Stimulated activated CD8-positive, alpha-beta memory T cell treated with anti-CD3 and anti-CD28 coated beads, Interleukin-7, amount 100 ng/mL, for 24 hours (primary cell): ENCODE results near the gene TENT4A.

Experiments used
- DNase-seq: peaks from one replicate; pipeline ENCODE4 v3.0.0-alpha.2; 2020; ENCODE audit warnings: low read depth

The TENT4A gene

DNA sequence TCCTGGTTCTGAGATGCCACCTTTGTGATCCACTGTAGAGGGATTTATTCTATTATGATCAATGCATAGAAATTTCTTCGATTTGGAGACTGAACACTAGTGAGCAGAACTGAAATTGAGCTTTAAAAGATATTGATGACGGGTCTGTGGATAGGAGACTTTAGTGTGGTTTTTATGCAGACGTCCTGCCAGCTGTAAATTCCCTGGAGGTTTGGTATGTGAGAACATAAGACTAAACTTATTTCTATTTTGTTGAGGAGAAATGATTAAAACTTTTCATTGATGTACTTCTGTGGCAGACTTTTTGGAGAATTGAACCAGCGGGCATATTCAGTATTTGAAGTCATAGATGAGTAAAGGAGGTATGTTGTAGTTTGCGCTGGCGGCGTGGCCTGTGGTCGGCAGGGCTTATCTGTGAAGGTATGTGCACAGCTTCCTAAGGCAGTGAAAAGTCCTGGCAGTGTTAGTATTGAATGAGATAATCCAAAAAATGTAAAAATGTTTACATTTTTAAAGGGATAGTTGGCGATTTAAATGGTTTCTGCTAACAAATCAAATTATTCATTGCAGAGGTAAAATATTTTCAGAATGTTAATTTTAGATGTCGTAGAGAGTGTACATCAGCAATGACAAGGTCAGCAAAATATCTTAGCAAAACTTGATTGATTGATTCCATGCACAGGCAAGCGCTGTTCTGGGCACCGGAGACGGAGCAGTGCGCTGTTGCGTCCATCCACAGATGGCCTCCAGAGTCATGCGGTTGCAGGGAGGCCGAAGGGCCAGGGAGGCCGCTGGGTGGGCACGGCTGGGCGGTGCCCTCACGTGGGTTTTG lies 20.4 kb downstream of the TENT4A start:
- no peak for DNase-seq

DNA sequence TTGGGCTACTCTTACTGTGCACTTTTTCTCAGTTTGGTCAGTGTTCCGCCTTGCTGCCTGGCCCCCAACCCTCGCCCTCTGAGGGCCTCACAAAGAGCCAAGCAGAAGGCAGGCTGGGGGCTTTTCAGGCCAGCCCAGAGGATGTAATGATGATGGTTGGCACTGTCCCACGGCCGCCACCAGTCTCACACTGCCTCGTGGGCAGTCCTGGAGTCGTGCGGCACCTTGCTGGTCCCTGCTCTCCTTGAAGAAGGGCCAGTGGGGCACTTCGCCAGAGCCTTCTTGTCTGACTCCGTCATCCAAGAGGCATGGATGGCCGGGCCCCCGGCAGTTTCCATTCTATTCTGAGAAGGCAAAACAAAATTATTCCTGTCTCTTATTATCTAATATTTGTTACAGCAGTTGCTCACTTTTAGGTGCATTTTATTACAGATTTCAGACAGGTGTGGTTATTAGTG lies 21.0 kb downstream of the TENT4A start:
- no peak for DNase-seq

DNA sequence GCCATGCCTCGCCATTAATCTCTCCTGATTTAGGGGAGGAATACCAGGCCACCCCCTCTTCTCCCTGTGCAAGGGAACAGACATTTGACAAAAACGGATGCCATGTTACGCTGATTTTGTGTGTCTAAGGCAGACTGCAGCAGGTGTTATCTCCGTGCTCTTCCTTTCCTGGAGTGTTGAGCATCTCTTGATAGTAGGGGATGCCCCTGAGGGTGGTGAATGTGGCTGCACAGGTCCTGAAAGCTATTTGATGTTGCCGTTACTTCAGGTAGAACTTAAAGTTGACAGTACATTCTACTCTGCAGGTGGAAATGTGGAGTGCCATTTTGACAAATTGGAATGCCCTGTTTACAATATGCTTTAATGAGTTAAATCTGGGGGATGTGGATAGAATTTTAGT lies 21.5 kb downstream of the TENT4A start:
- no peak for DNase-seq

DNA sequence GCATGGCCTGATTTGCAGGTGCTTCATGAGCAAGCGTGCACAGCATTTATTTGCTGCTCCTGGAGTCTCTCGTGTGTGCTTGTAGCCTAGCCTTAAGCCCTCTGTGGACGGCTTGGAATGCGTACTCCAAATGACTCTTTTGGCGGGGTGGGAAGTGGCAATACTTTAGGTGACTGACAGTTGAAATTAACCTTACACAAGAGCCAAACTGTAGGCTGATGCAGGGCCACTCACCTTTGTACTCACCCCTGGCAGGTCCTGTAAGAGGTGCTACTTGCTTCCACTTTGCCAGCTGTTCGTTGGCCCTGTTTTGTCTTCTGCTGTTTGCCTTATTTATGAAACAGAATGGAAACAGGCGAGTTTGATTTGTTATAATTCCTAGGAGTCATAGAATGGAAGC lies 22.9 kb downstream of the TENT4A start:
- DNase-seq, result no peak

DNA sequence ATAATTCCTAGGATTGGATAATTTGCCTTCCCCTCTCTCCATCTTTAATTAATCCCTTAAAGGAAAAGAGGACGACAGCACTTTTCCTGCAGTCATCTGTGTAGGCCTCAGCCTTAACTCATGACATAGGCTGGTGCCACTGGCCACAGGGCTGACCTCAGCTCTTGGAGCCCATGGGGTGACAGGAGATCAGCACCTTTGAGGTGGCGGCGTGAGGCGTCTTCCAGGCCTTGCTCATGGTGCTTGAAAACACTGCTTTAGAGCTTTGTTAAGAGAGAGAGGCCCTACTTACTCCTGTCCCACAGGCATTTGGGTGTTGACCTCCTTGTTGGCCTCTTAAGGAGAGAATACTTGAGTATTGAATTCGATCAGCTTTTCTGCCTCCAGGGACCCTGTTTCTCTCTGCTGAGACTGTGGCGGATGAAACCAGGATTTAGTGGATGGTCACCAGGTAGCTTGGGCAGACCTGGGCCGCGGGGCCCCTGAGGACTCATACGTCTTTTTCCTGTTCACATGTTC lies 23.4 kb downstream of the TENT4A start:
- no peak for DNase-seq

DNA sequence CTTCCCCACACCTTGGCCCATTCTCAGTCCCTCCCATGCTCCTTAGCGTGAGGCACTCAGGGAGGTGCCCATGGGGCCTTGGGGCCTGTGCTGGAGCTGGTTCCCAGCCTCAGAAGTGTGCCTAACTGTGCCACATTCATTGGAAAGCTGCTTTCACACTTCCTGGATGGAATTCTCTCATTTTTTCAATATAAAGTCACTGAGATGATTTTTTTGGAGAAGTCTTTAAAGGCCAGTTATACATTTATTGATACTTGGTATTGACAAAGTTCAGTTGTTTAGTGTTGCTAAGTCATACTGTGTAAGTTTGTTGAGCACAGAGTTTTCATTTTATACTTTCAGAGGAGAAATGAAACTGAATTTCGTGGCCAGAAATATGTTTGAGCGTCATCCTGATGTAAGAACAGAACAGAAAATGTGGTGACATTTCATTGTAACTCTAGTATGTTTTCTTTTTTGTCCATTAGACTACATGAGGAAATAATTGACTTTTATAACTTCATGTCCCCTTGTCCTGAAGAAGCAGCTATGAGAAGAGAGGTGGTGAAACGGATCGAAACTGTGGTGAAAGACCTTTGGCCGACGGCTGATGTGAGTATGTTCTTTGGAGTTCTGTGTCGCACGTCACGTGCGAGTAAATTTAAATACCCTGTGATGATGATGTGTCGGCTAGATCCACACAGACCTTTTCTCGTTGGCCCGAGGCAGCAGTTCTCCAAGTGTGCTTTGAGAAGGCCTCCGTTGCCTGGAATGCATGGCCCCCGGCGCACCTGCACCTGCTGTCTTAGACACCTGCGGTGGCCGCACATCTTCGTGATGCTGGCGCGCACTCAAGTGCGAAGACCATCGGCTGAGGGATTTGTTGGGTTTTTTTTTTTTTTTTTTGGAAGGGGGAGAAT lies 24.1 kb downstream of the TENT4A start:
- no peak for DNase-seq

DNA sequence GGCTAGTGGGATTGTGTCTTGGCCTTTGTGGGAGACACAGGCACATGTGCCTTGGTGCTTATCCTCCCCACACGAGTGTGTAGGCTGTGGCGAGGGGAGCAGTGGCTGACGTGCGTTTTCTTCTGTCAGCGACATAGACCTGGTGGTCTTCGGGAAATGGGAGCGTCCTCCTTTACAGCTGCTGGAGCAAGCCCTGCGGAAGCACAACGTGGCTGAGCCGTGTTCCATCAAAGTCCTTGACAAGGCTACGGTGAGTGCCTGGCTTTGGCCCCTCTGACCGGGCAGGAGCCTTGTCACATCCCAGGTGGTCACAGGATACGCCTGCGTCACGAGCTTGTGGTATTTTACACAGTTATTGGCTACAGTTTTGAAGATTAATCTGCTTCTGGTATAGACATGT lies 26.4 kb downstream of the TENT4A start:
- no peak for DNase-seq

DNA sequence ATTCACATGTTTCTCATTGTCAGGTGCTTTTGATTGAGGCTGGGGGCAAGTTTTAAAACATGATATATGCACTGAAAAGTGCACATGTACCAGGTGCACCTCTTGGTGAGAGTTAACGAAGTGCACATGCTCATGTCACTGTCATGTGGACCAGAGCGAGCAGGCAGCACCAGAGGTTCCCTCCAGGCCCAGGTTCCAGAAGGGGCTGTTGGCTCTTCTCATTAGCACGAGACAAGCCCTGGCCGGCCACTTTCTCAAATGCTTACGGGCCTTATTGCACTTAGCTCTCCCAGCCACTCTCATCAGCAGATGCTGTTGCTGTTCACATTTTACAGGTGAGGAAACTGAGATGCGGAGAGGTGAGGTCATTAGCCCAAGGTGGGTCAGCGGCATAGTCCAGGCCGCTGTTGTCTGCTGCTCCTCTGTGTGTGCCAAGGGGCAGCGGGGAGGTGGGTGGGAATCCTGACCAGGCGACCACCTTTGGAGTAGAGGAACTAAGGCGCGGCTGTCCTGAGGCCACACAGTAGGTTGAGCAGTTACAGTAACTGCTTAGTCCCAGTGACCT lies 27.4 kb downstream of the TENT4A start:
- DNase-seq, result no peak

DNA sequence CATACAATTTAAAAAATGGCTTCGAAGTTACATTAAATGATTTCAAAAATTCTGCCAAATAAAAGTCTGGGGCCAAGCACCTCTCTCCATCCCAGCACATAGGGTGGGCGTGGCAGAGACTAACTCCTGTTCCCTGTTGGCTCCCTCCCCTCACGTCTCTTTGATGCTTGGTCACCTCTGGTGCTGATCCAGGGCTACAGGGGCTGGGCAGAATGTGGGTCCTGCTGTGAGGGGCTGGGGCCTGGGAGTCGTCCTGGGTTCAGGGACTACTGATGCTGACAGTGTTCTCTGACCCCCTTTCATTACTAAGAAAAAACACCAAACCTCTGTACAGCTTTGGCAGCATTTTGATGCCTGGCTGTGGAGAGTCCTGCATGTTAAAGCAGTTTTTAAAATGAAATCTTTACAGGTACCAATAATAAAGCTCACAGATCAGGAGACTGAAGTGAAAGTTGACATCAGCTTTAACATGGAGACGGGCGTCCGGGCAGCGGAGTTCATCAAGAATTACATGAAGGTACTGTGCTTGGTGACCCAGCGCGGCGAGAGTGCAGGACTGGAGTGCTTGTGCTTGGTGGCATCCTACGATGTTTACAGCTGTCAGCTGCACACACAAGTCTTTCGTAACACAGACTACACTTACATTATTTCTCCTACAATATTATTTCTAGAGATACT lies 29.0 kb downstream of the TENT4A start:
- DNase-seq, result no peak

DNA sequence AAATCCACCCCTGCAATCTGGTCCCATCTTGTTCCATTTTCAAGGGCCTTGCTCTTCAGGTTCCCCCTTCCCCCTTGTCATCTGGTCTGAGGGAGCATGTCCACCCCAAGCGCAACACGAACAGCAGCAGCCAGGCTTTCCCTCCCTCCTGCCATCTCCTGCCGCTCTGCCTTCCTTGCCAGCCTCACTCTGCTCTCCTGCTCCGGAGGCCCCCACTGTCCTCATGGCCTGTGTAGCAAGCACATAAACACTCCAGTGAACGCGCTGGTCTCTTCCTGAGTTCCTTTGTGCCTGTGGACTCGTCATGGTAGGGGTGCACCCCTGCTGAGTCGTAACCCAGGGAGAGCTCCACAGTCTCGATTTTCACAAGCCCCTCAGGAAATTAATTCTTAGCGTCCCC lies 29.9 kb downstream of the TENT4A start:
- no peak for DNase-seq

DNA sequence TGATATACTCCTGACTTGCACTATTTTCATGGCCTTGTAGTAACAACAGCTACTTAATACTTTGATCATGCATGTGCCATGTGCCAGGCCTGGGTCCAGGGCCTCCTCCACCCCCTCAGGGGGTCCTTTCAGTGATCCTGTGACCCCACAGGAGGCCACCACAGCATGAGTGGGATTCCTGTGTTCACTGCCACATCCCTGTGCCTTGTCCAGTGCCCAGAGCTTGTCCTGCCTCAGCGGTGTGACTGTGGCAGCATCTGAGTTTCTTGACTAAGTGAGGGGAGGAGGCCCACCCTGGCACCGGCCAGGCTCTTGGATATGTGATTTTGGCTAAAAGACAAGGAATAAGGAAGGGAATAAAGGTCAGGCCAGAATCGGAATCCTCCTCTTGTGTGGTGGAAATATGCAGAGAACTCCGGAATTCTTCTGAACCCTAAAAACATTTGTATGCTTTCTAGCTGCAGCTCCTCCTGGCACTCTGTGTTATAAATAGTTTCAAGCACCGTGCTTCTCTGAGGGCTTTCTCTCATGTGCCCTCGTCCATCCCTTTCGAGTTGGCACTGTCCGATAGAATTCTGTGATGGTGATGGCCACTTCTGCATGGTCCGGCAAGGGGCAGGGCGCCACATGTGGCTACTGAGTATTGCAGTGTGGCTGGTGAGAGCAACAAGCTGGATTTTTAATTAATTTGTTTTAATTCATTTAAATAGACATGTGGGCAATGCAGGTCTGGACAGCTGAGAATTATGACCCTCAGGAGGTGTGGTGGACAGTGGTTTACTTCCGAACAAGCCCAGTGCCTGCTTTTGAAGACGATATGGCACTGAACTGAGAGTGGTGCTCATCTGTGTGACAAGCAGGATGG lies 31.8 kb downstream of the TENT4A start:
- DNase-seq, result no peak

DNA sequence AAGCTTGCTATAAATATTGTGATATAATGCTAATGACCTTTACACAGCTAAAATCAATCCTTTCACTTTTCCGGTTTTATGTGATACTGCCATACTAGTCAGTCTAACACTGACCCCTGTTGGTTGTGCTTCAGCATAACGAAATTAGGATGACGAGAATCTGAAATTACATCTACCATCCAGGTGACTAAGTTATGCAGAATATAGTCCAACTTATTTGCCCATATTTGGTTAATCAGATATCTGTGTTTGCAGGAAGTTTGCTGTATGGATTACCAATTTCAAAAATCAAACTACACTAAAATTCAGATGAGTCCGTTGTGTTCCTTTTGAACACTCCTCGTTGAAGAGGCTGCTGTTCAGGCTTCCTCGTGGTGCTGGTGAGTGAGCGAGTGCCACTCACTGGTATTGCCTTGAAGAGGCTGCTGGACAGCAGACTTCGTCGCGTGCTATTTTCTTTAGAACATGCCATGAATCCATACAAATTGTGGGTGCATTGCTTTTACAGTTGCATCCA lies 32.5 kb downstream of the TENT4A start:
- DNase-seq, result no peak

DNA sequence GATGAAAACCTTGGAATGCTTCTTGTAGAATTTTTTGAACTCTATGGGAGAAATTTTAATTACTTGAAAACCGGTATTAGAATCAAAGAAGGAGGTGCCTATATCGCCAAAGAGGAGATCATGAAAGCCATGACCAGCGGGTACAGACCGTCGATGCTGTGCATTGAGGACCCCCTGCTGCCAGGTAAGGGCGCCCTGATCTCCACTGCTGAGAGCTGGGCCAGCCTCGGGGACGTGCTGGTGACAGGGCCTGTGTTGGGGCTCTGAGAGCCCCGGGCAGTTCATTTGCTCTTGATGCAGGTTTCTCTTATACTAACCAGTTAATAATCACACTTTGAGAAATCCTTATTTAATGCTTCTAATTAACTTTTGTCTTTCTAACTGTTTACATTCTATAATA lies 33.0 kb downstream of the TENT4A start:
- DNase-seq, result no peak

DNA sequence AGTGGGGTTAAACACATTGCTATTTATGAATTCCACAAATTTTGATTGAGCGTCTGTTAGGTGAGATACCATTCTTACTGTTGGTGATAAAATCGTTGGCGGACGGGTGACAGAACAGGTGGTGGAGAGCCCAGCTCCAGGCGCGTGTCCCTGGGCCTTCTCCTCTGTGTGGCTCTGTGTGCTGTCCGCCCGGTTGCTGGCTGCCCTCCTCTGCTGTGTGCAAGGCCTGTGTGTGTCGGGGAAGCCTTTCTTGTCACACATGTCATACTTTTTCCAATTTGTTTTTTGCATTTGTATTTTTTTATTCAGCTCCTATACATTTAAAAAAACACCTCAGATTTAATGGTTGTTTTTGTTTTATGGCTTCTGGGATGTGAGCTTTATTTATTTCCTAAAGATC lies 33.9 kb downstream of the TENT4A start:
- no peak for DNase-seq

DNA sequence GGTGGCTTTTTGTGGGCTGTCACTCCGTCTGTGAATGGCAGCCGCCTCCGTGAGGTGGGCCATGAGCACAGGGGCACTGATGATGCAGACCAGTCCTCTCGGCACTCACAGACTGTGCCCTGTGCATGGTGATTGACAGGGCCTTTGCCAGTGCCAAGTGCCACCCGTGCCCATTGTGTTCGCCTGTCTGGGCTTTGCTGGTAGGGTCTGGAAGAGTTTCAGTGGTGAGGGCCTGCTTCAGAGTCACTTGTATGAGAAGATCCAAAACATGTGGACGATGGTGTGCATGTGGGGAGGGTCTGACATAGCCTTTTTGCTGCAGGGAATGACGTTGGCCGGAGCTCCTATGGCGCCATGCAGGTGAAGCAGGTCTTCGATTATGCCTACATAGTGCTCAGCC lies 34.9 kb downstream of the TENT4A start:
- DNase-seq, result no peak

DNA sequence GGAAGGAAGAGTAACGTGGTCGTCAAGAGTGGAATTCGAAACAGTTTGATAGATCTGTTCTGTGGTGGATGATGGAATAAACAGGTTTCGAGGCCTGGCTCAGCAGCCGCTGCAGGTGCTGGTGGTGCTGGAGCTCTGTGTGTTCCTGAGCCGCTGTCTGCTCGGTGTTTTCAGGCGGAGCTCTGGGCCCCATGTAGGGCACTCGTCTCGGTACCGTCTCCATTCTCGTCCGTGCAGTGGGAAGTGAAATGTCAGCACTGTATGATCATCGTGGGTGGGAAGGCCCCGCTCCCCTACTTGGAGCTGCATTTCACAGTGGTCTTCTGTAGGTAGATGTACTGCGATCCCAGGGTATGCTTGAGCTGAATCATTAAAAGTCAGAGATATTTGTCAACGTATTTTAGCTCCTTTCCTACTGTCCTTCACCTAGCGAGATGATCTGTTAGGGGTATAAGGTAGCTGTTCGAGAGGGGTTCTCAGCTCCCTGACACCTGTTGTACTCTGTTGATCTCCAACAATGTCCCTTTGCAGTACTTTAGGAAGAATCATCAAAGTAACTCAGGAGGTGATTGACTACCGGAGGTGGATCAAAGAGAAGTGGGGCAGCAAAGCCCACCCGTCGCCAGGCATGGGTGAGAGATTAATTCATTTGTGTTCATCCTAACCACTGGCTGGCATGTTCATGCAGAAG lies 35.9 kb downstream of the TENT4A start:
- DNase-seq, result no peak

DNA sequence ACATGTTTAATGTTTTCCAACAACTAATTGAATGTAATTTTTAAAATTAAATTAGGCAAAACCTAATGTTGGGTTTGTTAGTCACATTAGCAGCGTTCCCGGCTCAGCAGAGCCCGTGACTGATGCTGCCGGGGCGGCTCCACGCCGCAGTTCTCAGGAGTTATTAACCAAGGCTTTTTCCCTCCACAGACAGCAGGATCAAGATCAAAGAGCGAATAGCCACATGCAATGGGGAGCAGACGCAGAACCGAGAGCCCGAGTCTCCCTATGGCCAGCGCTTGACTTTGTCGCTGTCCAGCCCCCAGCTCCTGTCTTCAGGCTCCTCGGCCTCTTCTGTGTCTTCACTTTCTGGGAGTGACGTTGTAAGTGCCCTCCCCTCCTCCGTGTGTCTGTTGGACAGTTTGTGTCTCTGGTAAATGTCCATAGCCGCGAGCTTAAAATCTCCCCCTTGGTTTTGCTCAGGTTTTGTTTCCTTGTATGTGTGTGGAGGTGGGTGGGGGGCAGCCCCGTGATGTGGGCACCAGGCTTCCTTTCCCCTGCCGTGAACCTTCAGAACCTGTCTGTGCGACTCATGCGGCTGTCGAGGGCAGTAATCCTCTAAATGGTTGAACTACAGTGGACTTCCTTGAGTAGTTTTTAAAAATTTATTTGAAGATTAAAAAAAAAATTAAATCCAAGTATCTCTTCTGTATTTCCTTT lies 37.1 kb downstream of the TENT4A start:
- no peak for DNase-seq

DNA sequence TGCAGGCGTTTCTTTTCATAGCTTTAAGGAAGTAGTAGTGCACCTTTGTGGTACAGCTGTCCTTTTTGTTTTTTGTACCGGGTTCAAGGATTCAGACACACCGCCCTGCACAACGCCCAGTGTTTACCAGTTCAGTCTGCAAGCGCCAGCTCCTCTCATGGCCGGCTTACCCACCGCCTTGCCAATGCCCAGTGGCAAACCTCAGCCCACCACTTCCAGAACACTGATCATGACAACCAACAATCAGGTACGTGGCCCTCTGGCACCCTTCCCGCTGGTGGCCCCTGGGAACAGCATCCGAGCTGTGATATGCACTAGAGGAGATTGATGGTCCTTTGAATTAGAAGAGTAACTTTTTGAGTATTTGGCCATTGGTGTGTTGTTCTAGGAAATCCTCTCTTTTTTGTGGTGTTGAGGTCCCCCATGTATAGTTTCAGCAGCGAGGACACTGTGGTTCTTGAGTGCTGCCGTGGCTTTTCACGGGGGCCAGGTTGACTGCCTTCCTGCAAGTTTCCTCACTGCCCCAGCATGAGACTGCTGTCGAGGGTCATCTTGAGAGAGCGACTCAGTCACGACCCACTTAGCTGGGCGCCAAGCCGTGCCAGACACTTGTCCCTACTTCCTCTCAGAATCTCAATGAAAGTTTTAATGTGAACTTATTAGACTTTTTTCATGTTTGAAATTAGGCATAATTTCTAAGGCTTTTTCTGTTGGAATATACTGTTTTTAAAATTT lies 37.9 kb downstream of the TENT4A start:
- DNase-seq, result no peak

DNA sequence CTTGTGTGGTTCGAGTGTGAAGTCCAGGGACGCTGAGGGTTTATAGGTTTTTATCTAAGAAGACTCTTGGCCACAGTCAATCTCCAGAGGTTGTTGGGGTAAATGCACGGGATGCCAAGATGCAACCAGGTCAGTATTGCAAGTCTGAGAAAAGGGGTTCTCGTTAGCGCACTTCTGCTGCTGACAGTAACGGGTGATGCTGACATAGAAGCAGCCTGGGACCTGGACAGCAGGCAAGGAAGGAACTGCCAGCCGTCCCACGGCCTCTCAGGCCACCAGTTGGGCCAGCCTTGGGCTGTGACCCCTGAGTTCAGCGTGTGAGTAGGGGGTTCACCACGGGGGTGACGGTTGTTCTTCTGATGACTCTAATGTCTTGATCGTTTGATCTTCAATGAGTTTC lies 39.0 kb downstream of the TENT4A start:
- DNase-seq, result no peak
